ENCODE measurements around the gene MTX3. TPM values are rescaled to one million over a fixed set of nuclear protein-coding genes. Genes with fewer than 3 reads are reported as not detected.

The MTX3 gene
- total and polyA plus RNA-seq, 10 of the 15 experiments (the other 5 are each of a cell fraction or from before 2014, with no cell fraction given): 1.8 to 18.9 (median 9.3) TPM

GRCh38 chr5:79990598-79991507 is at the start of gene MTX3 (continued):
- TF ChIP-seq MAX (IDR thresholded peaks at IDR 0.05; ENCODE audit: low read depth, low read length): peak; percentile 78
- peak; percentile 99 for TF ChIP-seq YY1 (IDR thresholded peaks at IDR 0.05; ENCODE audit: low read depth, low read length)
- no peak for TF ChIP-seq ZSCAN29 (IDR thresholded peaks at IDR 0.05)
- no peak for TF ChIP-seq ZNF592 (IDR thresholded peaks at IDR 0.05)
- 0 out of 2 replicates have a peak, but pooled peaks have one; percentile 55 for TF ChIP-seq ZNF687 (IDR thresholded peaks at IDR 0.05)
- TF ChIP-seq CEBPZ (IDR thresholded peaks at IDR 0.05; ENCODE audit: low read depth, low read length): no peak
- no peak for TF ChIP-seq FOXK2 (IDR thresholded peaks at IDR 0.05)
- TF ChIP-seq PKNOX1 (IDR thresholded peaks at IDR 0.05): peak; percentile 11; the same call in 1 of the 2 replicates
- no peak for TF ChIP-seq RUNX3 (IDR thresholded peaks at IDR 0.05; ENCODE audit: low read length)
- no peak for TF ChIP-seq RFX5 (IDR thresholded peaks at IDR 0.05; ENCODE audit: low read depth, low read length)
- TF ChIP-seq LARP7 (IDR thresholded peaks at IDR 0.05): peak; percentile 68
- TF ChIP-seq NR2C2 (IDR thresholded peaks at IDR 0.05; ENCODE audit: borderline replicate concordance, control insufficient read depth, insufficient read length, low read depth): peak; percentile 61
- no peak for TF ChIP-seq SUZ12 (IDR thresholded peaks at IDR 0.05; ENCODE audit: unreplicated experiment)
- TF ChIP-seq STAT1 (conservative IDR thresholded peaks at IDR 0.05): no peak
- peak; percentile 75 for TF ChIP-seq RAD51 (IDR thresholded peaks at IDR 0.05)

All from GM12878 (cell line).